PC-9 (cell line): ENCODE results near the gene IL2RA.

Source experiments
- CTCF ChIP-seq: fragments of 200-600 bp; sonication (generic); conservative IDR thresholded peaks from 2 replicates; pipeline ENCODE4 v1.6.1; 2017; ENCODE audit warnings: mixed run types, antibody characterized with exemption, mild to moderate bottlenecking, moderate library complexity
- EZH2 ChIP-seq: fragments of 200-600 bp; sonication (generic); IDR thresholded peaks from 2 replicates; pipeline ENCODE4 v1.8.0; 2017; ENCODE audit warnings: antibody characterized with exemption, low read depth

GRCh38 chr10:5961405-5962100 lies 100.6 kb downstream of the IL2RA start:
- TF ChIP-seq CTCF (no peak), EZH2 (no peak)
